GM19351 (cell line): ENCODE data around the gene WDR27.
"Not testable (repeated sequence)": the region's sequence is repeated elsewhere in the genome, so short reads cannot be mapped to it uniquely, and the experiment has no call there.

Experiments used
- ATAC-seq: cut with Tn5 transposase; IDR thresholded peaks from one replicate; pipeline ENCODE4 v1.9.1; 2021; ENCODE audit warnings: mild to moderate bottlenecking, moderate library complexity; ENCODE audit not compliant: unreplicated experiment

Gene WDR27

DNA sequence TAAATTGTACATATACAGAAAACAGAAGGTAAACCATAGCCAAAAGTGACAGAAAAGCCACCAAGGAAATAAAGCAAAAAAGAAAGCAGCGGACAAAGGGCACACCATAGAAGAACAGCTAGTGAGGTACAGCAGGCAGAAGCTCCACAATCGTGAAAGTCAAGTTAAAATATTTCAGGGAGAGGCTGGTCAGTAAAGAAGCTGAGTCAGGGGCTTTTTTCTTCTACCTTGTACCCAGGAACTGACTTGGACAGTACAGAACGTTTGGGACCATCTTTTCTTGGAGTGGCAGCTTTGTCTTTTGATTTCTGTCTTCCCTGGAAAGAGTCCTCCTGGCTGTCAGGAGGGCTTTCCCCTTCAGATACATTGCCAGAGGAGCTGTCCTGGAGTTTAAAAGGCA is 8.2 kb upstream of the WDR27 start:
- no peak for ATAC-seq

DNA sequence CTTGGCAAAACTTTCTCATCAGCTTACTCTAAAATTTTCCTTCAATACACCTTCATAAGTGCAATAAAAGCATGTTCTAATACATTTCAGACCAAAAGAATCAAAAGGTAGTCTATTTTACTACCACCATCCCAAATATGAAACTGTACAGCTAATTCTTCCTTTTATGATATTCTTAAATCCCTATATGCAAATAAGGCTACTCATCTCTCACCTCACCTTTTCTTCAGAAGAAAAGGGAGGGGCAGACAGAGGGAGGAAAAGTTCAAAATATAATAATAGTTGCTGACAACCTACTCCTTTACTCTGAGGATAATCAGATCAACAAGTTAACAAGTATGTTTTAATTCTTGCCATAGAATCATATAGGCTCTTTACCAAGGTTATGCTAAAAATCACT is 7.5 kb upstream of the WDR27 start:
- peak; percentile 57 for ATAC-seq

DNA sequence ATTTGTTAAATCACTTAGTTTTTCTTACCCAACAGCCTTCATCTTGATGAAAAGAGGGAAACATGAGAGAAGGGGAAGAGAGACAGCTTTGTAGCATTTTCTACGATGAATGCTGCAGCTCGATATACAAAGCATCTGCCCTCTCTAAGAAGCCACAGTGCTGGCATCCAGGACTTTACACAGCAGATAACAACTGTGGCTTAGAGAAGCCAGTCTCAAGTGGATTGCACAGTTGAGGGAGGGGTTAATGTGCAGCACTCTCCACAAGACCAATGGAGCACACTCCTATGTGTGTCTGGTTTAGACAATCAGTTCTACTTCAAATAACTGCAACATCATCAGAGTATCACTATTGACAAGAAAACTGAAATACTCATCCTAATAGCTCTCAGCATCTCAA is 5.9 kb upstream of the WDR27 start:
- no peak for ATAC-seq

DNA sequence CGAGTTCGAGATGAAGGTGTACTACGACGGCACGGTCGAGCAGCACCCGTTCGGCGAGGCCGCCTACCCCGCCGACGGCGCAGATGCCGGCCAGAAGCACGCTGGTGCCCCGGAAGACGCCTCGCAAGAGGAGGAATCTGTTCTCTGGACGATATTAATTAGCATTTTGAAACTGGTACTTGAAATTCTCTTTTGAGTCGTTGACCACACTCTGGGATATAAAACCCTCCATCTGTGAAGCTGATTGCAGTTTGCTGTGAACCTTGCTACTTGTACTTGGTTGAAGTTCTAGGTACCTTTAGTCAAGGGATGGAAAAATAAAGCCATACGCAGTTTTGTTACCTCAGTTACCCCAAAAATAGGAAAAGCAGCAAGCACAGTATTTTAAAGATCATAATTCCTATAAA is 1.0 kb upstream of the WDR27 start:
- ATAC-seq, result peak; percentile 15

DNA sequence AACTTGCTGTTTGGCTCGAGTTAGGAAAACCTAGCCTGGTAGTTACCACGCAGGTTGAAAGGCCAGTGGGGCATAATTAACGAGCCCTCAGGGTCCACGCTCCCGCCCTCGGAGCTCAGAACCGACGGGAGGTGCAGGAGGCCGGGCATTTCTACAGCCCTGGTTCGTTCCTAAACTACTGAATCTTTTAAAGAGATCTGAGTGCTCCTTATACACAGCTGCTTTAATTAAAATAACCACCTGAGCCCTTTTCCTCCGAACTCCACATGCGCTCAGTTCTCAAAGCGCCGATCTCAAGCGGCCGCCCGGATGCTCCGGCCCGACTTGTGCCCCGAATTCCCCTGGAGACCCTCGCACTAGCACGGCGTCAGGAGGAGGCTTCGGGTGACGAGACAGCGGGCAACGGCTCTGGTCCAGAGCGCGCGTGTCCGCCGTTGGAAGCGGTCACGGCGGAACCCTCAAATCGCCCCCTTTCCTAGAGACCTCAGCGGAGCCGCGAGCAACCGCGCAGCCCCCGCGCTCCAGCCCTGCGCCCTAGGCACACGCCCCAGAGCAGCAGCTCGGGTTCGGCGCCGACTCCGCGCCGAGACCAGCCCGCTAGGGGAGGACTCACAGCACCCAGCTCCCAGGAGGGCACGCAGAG is 397 bp downstream of the WDR27 start:
- ATAC-seq, result peak; percentile 8

DNA sequence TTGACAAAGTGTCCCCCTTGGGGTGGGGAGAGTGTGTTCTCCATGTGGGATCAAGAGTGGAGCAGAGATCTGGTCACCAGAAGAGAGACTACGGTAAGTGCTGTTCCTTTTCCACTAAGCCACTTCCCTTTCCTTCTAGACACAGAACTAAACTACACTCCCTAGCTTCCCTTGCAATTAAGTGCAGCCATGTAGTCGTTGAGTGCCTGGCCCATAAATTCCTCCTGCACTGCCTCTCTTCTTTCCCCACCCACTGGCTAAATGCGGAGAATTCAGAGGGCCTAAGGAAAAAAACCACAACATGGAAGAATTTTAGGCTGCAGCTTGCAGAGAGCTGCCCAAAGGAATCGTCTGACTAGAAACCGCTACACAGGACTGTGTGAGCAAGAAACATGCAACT is 1.5 kb downstream of the WDR27 start:
- ATAC-seq, result no peak

DNA sequence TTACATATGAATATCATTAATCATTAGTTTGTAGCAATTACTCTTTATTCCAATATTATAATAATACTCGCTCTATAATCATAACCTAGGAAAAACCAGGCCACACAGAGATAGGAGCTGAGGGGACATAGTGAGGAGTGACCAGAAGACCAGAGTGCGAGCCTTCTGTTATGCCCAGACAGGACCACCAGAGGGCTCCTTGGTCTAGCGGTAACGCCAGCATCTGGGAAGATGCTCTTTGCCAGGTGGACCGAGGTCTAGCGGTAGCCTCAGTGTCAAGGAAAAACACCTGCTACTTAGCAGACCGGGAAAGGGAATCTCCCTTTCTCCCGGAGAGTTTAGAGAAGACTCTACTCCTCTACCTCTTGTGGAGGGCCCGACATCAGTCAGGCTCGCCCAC is 4.7 kb downstream of the WDR27 start:
- not testable (repeated sequence) for ATAC-seq

DNA sequence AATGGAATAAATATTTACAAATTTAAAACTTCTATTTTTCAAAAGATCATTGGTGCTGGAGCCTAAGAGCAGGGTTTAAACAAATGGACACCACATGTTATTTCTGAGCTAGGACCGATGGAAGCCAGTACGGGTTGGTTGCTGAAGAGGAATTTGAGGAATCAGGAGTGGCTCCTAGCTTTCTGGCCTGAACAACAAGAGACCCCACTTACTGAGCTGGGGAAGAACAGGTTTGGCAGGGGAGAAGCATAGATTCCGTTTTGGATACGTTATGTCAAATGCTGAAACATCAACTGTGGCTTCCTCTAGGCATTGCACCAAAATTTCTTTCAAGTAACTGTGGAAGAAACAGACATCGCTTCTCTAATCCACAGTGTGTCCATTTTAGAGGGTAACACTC is 6.7 kb downstream of the WDR27 start:
- ATAC-seq, result no peak

DNA sequence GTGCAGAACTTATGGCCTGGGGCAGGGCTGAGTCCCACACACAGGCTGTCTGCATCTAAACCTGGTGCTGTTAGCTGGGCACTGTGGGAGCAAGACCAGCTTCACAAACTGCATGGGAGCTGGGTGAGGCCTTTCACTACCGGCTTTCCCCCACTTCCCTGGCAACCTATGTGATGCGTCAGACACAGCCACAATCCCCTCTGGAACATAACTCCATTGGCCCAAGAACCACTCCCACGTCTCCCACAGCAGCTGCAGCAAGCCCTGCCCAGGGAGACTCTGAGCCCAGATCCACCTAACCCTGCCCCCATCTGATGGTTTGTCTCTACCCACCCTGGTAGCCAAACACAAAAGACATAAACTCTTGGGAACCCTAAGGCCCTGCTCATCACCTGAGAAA is 9.3 kb downstream of the WDR27 start:
- no peak for ATAC-seq

DNA sequence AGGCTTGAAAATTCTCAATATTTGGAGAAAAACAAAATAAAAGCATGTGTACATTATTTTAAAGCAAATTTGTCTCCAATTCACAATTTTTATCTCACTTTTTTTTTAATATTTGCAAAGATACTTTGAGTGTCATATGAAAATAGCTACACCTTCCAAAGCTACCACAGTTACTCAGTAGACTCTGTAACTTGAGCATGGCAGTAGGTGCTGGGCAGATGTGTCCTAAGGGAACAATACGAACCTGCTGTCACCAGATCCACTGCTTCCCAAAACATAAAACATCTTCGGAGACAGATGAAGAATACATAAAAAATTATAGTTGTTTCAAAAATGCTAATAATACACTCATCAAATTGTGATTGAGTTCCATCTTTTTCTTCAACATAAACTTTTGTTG is 10.6 kb downstream of the WDR27 start:
- no peak for ATAC-seq

DNA sequence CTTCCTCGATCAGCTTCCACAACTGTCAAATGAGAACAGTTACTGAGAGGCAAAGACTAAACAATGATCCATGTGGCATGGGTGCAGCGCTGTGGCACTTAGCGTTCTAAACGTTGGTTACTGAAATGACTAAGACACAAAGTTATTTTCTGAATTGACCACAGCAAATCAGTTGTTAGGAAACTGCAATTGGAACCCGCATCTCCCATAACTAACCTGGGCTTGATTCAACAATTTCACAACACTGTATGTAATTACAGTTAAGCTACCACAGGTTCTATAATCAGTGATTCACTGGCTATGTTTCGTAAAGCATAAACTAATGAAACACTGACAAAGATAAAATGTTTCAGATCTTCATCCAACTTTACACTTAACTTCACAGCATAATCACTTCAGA is 12.5 kb downstream of the WDR27 start:
- ATAC-seq, result no peak

DNA sequence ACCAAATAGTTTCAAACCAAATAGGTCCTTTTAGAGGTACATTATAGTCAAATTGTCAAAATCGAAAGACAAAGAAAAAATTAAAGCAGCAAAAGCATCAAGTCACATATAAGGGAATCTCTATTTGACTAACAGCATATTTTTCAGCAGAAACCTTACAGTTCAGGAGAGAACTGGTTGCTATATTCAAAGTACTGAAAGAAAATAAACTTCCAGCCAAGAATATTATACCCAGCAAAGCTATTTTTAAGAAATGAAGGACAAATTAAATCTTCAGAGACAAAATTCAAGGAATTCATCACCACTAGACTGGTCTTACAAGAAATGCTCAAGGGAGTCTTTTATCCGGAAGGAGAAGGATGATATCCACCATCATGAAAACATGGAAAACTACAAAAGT is 16.0 kb downstream of the WDR27 start:
- no peak for ATAC-seq

DNA sequence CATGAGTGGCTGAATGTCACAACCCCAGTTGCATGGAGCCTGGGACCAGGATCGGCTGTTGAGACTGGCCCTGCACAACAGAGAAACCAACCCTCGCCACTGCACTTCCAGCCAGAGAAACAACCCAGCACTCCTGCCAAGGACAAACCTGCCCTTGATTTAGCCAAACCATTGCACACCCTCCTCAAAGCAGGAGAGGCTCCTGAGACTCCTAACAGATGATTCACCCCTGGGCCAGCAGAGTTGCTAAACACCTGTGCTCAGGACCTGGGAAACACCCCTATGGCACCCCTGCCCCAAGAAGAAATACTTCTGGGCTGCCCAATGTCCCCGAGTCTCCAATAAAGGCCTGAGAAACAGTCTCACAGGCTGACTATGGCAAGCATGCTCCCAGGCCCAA is 17.8 kb downstream of the WDR27 start:
- no peak for ATAC-seq

DNA sequence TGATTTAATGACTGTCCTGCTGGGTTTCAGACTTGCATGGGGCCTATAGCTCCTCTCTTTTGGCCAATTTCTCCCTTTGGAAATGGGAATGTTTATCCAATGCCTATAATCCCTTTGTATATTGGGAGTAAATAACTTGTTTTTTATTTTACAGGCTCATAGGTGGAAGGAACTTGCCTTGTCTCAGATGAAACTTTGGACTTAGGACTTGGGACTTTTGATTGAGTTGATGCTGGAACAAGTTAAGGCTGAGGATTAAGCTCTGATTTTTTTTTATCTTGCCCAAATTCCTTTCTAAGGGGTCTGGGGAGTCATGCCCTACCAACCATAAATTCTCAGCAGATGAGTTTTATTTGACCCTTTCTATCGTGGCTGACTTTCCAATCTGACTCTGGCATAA is 23.5 kb downstream of the WDR27 start:
- no peak for ATAC-seq

DNA sequence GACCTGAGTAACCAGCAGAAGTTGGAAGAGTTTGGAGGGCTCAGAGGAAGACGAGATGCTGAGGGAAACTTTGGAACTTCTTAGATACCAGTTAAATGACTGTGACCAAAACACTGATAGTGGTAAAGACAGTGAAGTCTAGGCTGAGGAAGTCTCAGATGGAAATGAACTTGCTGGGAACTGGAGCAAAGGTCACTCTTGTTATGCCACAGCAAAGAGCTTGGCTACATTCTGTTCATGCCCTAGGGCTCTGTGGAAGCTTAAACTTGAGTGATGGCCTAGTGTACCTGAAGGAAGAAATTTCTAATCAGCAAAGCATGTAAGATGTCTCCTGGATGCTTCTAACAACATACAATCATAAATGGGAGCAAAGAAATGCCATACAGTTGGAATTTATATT is 24.7 kb downstream of the WDR27 start:
- no peak for ATAC-seq

DNA sequence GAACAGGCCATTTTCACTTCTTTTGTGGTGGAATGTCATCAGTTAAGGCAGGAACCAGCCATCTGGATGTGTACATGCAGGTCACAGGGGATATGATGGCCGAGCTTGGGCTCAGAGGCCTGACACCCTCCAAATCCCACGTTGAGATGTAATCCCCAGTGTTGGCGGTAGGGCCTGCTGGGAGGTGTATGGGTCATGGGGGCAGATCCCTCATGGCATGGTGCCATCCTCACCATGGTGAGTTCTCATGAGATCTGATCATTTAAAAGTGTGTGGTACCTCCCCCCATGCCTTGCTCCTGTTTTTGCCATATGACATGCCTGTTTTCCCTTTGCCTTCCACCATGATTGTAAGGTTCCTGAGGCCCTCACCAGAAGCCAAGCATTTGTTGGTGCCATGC is 26.8 kb downstream of the WDR27 start:
- no peak for ATAC-seq

DNA sequence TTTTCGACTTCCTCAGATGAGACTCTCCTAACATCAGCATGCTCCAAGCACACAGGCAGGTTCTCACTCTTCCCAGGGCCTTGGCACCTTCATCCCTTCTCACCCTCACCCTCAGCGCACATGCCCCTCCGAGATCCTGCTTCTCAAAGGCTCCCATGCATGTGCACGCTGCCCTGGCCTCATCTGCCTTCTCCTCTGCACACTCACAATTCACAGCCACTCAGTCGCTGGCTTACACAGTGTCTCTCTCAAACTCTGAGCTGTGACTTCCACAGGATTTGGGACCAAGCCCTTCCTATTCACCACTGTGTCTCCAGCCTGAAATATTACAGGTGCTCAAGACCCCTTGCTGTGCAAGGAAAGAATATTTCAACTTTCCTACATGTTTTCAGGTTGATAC is 30.3 kb downstream of the WDR27 start:
- ATAC-seq, result no peak

DNA sequence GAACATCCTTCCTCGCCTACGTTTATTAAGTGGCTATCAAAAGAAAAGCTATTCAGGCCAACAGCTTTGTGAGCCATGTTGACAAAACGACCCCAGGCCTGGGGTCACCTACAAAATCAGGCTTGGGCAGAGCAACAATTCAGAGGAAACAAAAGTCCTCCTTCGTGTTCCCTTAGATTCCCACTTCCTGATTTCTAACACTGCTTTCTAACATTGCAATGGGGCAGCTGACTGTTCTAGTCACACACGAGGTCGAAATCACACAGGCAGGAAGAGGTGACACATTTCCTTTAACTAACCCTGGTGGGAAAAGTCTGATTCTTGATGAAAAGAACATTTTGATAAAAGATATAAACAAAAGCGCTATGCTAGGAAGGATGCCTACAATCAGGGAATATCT is 31.9 kb downstream of the WDR27 start:
- no peak for ATAC-seq

DNA sequence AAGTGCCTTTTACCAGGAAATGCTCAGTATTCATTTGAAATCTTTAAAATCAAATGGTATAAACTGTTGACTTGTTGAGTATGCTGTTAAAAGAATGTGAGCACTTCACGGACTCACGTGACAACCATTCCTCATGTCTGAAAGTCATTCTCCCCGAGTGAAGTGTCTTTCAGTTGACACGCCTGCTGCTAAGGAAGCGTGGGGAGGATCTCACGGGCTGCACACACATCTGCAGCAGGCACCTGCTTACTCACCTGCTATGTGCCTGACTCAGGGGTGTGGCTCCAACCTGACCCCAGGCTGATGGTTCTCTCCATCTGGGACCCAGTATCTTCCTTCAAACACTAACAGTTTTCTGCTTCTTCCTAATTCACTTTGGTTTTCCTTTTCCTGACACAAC is 32.7 kb downstream of the WDR27 start:
- ATAC-seq, result no peak

DNA sequence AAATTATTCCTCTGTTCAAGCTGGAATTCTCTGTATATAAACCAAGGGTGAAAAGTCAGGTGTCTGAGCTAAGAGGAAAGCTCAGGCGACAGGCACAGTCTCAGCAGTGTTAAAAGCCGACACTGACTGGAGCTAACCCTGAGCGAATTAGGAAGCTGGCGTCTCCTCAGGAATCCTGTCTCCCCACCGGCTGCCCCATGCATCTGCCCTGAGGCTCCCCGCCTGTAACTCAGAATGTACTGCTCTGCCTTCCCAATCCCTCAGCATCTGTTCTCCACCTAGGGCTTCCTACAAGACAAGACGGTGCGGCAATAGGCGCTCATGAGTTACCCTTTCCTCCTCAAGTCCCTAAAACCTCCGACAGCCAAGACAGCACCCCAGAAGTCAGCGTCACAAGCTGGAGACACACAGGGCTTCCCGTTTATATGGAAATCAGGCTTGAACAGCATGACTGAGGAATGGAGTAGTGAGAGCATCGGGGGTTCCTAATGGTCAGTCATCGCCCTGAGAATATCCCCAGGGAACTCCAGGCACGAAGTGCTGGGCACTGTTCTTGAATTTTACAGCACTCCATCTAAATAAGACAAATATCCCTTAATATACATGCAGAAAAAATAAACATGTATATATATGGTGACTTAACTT is 33.5 kb downstream of the WDR27 start:
- no peak for ATAC-seq

DNA sequence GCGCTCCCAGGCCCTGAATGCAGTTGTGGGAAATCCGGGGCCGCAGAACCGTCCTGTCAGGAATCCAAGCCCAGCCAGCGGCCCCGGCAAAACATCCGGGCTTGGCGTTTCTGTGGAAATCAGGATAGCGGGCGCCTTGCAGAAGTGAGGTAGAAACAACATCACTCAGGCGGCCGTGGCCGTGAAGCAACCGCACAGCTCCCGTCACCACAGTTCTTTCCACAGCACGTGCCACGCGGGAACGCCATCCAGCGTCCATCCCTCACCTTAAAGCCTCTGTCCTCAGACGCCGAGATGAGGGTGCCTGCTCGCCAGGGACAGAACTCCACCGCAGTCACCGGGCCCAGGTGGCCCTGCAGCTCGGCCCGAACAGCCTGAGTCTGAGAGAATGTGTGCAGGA is 34.1 kb downstream of the WDR27 start:
- ATAC-seq, result no peak

DNA sequence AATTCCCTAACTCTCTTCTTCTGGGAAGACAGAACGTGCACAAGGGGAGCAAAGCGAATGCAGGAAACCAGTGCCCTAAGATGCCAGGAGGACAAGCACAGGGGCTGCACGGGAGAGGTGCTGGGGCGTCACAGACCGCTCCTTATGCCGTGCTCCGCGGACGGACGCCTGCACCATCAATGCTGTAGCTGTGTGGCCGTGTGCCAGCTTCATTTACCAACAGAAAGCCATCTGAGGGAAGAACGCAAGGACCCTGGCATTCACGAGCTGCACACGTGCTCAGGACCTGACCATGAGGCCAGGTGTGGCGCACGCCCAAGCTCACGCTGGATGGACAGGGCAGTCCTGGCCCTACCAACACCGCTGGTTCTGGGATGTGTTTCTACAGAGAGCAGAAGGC is 35.4 kb downstream of the WDR27 start:
- no peak for ATAC-seq

DNA sequence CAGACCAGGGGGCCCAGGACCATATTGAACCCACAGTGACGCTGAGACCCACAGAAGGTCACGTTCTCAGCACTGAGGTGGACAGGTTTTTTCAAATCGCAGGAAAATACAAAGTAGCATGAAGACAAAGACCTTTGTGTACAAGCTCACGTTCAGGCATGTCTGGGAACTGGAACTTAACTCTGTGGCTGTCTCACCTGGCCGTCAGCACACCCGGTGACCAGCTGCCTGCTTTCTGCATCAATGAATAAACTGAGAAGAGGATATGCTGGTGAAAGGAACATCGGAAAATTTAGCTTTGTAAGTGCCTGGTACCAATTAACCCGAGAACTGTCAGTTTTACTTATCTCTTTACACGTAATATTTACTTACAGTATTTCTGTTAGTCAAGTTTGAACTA is 36.5 kb downstream of the WDR27 start:
- no peak for ATAC-seq
